GM21515 (cell line): ENCODE results near the gene PRAMEF5.
"Not testable (repeated sequence)": the region's sequence is repeated elsewhere in the genome, so short reads cannot be mapped to it uniquely, and the experiment has no call there.

Source experiments
- ATAC-seq: cut with Tn5 transposase; IDR thresholded peaks from one replicate; pipeline ENCODE4 v1.9.1; 2021; ENCODE audit not compliant: unreplicated experiment

PRAMEF5 gene

GRCh38 chr1:13253898-13254297 is at the start of gene PRAMEF5:
Gene PRAMEF5, plus strand, starts transcription at chr1:13254198. Its CDS starts 5,071 bp downstream, at chr1:13259269.
- not testable (repeated sequence) for ATAC-seq

DNA sequence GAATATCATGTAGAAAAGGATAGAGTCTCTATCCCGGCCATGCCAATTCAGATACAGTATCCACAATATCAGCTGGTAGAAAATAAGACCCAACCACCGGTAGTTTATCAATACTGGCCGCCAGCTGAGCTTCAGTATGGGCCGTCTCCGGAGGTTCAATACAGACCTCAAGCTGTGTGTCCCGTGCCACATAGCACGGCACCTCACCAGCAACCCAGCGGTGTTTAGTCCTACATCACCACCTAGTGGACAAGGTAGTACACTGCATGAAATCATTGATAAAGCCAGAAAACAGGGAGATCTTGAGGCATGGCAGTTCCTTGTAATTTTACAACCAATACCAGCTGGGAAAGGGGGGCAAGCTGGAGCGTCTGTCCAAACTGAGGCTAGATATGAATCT is 45.3 kb upstream of the PRAMEF5 start:
- ATAC-seq, result not testable (repeated sequence)

- ATAC-seq, result not testable (repeated sequence)
These were observed 37.4 kb upstream of the PRAMEF5 start for GRCh38 chr1:13216619-13217018.

DNA sequence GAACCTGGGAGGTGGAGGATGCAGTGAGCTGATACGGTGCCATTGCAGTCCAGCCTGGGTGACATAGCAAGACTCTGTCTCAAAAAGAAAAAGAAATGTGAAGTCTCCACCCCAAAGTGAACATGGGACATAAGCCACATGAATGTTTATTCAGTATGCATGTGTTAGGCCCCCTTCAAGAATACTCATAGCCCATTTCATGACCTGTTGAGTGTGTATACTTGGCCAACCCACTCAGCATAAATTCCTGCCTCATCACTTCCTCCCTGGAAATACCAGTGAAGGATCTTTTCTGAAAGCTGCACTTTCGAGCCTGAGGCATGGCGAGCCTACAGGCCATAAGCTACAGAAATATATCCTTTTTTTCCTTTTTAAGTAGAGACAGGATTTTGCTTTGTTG is 34.8 kb upstream of the PRAMEF5 start:
- not testable (repeated sequence) for ATAC-seq

GRCh38 chr1:13222788-13223187 is 31.2 kb upstream of the PRAMEF5 start:
- ATAC-seq, result not testable (repeated sequence)

DNA sequence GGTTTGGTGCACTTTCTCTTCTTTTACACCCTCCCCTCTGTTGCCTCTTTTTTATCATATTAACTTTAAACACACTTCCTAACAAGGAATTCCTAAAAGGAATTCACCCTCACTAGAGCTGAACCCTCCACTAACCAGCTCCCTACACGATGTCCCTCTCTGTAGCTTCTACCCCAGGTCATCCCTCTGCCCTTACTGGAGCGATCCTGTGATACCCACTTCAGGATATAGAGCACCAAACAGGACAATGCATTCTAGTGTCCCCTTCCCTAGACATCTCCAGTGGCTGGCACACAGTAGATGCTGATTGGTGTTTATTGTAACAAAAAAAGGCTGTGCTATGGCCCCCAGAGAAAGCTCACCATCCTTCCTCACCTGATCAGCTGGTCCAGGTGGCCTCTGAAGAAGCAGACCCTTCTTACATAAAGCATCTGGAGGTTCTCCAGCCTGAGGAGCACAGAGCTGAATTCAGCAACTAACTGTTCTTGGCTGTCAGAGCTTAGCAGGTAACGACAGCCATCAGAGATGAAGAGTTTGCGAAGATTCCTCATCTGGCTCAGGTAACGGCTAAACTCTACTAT is 29.4 kb upstream of the PRAMEF5 start:
- no peak for ATAC-seq

- ATAC-seq, result not testable (repeated sequence)
These were observed 28.3 kb upstream of the PRAMEF5 start, which contains the start of gene PRAMEF18 for GRCh38 chr1:13225675-13226204. Gene PRAMEF18, minus strand, starts transcription at chr1:13226154. Its CDS starts 48 bp downstream, at chr1:13226106.

- not testable (repeated sequence) for ATAC-seq
These were observed 26.5 kb upstream of the PRAMEF5 start for GRCh38 chr1:13227271-13228055.

DNA sequence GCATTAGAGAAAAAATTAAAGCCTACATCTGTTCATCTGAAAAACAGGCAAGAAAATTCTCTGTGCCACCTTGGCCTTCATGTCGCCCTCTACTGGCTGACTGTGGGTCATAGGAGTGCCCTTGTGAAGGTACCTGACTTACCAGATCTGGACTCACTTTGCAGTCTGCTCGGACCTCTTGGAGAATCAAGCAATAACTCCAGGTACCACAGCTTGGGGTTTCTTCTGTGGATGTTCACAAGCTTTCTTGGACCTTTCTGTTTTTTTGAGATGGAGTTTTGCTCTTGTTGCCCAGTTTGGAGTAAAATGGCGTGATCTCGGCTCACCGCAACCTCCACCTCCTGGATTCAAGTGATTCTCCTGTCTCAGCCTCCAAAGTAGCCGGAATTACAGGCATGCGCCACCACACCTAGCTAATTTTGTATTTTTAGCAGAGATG is 25.6 kb upstream of the PRAMEF5 start:
- no peak for ATAC-seq

- not testable (repeated sequence) for ATAC-seq
These were observed 23.9 kb upstream of the PRAMEF5 start for GRCh38 chr1:13230096-13230495.

- not testable (repeated sequence) for ATAC-seq
These were observed 23.4 kb upstream of the PRAMEF5 start for GRCh38 chr1:13230601-13231000.

DNA sequence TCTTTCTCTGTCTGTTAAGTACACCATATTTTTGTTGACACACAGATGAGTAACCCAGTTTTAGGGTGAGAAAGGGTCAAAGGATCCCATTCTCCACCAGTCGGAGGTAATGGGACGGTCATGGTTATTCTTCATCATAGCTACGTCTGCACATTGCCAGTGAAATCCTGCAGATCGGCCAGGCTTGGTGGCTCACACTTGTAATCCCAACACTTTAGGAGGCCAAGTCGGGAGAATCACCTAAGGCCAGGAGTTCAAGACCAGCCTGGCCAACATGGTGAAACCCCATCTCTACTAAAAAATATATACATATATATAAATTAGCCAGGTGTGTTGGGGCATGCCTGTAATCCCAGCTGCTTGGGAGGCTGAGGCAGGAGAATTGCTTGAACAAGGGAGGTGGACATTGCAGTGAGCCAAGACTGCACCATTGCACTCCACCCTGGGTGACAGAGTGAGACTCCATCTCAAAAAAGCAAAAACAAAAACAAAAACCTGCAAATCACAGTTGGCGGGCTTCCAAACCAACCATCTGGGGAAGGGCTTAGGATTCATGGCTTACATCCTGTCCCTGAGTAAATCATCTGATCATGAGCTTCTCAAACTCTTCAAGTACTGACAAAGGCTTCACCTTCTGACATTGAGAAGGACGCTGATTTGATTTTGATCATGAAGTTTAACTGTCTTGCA is 22.8 kb upstream of the PRAMEF5 start:
- ATAC-seq, result not testable (repeated sequence)

- ATAC-seq, result not testable (repeated sequence)
These were observed 21.9 kb upstream of the PRAMEF5 start for GRCh38 chr1:13232056-13232455.

DNA sequence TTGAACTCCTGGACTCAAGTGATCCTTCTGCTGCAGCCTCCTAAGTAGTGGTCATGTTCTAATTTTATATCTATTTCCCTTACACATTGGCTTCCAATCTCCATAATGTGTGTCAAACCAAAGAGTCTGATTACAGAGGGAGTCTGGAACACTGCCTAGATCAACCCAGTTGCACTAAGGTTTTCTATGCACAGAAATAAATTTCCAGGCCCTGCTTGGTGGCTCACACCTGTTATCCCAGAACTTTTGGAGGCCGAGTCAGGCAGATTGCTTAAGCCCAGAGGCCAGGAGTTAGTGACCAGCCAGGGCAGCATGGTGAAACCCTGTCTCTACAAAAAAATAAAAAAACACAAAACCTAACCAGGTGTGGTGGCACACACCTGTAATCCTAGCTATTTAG is 19.9 kb upstream of the PRAMEF5 start:
- ATAC-seq, result not testable (repeated sequence)

GRCh38 chr1:13237572-13237971 is 16.4 kb upstream of the PRAMEF5 start:
- not testable (repeated sequence) for ATAC-seq

DNA sequence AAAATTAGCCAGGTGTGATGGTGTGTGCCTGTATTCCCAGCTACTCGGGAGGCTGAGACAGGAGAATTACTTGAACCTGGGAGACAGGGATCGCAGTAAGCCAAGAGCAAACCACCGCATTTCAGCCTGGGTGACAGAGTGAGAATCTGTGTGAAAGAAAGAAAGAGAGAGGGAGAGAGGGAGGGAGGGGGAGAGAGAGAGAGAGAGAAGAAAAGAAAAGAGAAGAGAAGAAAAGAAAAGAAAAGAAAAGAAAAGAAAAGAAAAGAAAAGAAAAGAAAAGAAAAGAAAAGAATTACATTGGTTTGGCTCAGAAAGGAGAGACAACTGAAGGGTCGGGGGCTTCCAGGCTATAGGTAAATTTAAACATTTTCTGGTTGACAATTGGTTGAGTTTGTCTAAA is 14.4 kb upstream of the PRAMEF5 start:
- not testable (repeated sequence) for ATAC-seq

DNA sequence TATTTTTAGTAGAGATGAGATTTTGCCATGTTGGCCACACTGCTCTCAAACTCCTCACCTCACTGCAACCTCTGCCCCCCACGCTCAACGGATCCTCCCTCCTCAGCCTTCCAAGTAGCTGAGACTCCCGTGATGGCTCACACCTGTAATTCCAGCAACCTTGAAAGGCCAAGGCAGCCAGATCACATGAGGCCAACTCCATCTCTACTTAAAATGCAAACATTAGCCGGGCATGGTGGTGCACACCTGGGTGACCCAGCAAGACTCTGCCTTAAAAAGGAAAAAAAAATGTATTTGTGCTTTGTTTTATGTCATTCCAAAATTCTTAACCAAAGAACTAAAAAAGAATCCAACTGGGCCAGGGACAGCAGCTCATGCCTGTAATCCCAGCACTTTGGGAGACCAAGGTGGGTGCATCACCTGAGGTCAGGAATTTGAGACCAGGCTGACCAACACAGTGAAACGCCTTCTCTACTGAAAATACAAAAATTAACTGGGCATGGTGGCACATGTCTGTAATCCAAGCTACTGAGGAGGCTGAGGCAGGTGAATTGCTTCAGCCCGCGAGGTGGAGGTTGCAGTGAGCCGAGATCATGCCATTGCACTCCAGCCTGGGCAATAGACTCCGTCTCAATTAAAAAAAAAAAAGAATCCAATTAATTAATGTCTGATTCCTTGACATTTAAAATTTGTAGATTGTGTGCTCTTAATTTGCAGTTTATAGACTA is 10.3 kb upstream of the PRAMEF5 start:
- not testable (repeated sequence) for ATAC-seq

GRCh38 chr1:13245841-13246553 is 8.0 kb upstream of the PRAMEF5 start:
- not testable (repeated sequence) for ATAC-seq

GRCh38 chr1:13246554-13246871 is 7.5 kb upstream of the PRAMEF5 start:
- ATAC-seq, result not testable (repeated sequence)

DNA sequence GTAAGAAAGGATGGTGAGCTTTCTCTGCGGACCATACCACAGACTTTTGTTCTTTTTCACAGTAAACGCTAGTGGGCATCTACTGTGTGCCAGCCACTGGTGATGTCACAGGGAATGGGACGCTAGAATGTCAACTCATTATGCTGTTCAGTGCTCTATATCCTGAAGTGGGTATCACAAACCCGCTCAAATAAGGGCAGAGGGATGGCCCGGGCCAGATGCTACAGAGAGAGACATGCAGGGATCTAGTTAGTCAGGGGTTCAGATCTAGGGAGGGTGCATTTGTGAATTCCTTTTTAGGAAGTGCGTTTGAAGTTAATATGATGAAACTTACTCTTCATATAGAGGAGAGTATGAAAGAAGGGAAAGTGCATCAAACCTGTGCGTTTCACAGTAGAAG is 6.9 kb upstream of the PRAMEF5 start:
- ATAC-seq, result not testable (repeated sequence)
